GM18498 (cell line): Measurements from ENCODE around the gene OR10A4.
"Not testable (repeated sequence)": the region's sequence is repeated elsewhere in the genome, so short reads cannot be mapped to it uniquely, and the experiment has no call there.

ENCODE experiments used
- ATAC-seq: cut with Tn5 transposase; IDR thresholded peaks from one replicate; pipeline ENCODE4 v1.9.1; 2021; ENCODE audit warnings: mild to moderate bottlenecking, moderate library complexity; ENCODE audit not compliant: unreplicated experiment

OR10A4 gene, protein sequence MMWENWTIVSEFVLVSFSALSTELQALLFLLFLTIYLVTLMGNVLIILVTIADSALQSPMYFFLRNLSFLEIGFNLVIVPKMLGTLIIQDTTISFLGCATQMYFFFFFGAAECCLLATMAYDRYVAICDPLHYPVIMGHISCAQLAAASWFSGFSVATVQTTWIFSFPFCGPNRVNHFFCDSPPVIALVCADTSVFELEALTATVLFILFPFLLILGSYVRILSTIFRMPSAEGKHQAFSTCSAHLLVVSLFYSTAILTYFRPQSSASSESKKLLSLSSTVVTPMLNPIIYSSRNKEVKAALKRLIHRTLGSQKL

DNA sequence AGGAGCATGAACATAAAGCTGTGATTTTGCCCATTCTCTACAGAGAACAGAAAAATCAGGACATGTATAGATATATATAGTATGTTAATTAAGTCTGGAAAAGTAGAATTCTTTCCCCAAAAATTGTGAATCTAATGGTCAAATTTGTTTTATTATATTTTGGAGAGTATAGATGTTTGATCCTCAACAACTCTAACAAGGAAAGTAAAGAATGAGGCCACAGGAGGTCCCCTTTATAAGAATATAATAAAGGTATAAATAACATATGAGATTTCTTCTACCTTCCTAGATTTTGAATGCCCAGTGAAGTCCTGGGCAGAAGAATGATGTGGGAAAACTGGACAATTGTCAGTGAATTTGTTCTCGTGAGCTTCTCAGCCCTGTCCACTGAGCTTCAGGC, at the start of gene OR10A4:
OR10A4 (plus strand) TSS at position 301 of the 400 bp plus-strand sequence; CDS start at position 324, 23 bp downstream.
- no peak for ATAC-seq

DNA sequence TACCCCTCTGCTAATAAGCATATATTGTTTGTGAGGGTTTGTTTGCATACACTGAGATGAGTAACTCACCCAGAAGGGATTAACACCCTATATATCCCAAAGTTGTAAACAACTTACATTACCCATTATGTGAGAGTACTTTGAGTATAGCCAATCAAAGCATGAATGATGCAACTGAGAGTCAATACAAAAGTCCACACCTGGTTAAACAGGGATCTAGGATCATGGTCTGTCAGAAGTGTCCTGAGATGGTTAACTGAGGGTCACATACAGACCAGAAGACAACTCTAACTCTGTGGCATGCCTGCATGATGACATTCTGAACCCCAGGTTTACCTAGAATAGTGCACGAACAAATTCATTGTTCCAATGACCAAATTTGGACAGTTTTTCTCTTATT, 48.3 kb upstream of the OR10A4 start:
- no peak for ATAC-seq

DNA sequence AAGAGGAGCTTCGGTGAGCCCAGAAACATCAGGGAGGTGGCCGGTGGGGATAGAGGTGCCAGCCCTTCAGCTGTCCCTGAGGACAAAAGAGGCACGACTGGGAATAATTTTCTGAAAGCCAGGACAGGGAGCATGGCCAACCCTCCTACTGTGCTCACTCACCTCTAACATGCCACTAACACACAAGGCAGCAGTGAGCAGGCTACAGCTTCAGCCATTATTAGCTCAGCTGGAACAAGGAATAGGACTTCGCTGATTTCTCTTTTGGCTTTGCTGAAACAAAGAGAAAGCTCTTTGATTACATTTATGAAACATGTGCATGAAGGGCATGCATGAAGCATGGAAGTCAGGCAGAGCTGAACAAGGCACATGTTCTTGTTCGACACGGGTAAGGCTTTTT, 43.1 kb upstream of the OR10A4 start:
- ATAC-seq = no peak

DNA sequence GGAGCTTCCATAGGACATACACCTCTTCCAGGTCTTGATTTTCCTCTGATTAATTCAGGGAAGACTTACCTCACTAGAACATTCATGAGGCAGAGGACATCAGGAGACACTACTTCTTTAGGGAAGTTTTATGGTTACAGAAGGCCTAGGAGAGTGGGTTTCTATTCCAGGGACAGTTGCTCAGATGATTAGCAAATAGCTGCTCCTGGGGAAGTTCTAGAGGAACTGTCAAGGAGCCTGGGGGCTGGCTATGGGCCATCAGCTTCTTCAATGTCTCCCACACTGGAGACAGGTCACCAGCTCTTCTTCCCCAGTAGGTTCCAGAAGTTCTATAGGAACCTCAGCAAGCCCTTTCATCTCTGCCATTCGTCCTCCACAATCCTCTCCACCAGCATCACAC, 42.4 kb upstream of the OR10A4 start:
- ATAC-seq = no peak

DNA sequence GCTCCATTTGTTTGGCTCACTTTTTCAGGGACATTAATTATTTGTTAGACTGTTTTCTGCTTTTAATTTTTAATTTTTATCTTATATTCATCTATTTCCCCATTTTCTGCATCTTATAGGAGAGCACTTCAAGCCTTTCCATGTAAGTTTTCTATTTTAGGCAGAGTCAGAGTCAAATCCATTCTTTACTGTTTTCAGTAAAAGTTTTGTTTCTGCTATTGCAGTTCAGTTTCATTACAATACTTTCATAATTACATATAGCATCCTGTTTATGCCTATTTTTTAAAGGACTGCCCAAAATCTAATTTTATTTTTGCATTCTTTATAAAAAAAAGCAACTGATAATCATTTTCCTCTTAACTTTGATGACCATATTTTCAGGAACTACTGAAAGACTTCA, 34.7 kb upstream of the OR10A4 start:
- ATAC-seq = no peak

DNA sequence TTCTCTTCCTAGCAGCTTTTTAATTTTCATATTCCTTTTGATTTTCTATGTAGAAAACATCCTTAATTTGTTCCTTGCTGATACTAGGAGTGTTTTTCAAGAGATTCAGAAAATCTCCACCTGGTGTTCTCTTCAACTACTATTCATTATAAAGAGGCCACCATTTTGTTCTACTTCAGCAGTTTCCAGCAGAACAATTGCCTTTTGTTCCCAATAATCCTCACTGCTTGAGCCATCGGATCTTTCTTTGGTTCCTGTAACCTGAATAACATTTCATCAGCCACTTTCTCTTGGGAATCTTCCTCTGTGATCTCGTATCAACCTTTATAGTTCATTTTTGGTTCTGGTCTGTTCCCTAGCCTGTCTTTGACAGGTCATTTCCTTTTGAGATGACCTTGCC, 32.8 kb upstream of the OR10A4 start:
- ATAC-seq = no peak

DNA sequence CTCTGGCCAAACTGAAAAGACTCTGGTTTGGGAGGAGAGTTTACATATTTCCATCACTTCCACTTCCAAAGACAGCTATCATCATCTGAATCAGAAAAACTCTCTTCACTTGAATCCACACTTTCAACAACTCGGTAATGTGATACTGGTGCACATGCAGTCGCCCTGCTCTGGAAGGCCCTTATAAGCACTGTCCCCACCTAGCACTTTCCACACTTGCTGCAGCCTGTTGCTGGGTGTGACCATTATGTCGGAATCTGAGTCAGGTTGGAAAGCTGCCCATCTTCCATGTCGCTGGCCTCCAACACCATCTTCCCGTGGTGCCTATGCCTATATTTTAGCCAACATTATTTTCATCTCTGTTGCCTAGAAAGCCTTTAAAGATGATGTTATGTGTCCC, 32.1 kb upstream of the OR10A4 start:
- ATAC-seq = no peak

DNA sequence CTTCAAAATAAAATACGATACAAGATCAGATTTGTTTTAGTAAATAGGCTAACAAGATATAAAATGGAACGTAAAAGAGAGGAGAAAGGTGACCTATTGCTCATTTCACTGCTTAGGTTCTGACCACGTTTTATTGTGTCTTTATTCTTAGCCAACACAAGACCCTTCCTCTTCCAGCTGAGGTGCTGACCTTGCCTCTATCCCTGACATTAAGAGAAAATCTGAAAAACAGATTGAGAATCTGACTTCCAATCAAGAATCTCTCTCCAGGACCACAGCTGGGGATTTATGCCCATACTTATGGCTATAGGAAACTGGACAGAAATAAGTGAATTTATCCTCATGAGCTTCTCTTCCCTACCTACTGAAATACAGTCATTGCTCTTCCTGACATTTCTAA, 31.0 kb upstream of the OR10A4 start, which contains the start of gene OR10A5:
OR10A5 (plus strand) TSS at position 301 of the 400 bp plus-strand sequence; CDS start at position 301, 0 bp downstream.
- no peak for ATAC-seq

DNA sequence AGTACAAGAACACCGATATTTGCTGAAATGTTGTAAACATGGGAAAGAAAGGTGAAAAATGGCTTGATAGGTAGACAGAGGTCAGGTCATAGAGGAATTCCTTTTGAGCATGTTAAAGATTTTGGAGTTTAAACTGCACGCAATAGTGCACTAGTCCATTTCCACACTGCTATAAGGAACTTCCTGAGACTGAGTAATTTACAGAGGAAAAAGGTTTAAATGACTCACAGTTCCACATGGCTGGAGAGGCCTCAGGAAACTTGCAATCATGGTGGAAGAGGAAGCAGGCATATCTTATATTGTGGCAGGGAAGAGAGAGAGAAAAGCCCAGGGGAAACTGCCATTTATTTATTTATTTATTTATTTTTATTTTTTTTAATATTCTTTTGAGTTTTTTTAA, 25.9 kb upstream of the OR10A4 start:
- no peak for ATAC-seq

DNA sequence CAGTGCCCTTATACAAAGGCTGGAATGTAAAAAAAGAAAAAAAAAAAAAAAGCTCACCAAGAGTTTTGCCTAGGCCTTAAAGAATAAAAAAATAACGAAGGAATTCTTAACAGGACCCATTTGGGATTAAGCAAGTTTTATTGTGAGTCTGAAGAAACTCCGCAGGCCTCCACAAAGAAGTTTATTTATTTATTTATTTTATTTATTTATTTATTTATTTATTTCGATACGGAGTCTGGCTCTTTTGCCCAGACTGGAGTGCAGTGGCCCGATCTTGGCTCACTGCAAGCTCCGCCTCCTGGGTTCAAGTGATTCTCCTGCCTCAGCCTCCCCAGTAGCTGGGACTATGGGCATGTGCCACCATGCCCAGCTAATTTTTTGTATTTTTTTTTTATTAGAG, 21.6 kb upstream of the OR10A4 start:
- ATAC-seq = not testable (repeated sequence)

DNA sequence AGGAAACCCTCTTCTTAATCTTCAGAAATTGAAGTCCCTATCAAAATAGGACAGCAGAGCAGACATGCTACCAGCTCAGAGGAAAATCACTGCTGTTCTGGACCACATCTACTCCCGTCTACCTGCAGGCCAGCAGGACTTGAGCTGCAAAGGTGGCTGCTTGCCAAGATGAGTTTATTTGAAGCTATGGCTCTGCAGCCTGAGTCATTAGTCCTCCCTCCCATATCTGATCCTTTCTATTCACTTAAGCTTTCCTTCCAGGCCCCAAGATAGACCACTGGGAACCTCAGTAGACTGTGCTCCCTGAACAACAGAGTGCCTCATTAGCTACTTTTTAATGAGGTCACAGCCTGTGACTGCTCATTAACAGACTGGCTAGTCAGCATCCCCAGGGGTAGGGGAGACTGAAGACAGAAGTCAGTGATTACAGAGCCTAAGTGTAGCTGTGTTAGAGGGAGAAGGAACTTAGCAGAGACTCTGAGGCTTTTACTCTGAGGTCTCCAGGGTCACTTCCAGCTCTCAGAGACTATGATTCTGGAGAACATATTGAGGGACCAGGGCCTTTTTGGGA, 20.4 kb upstream of the OR10A4 start:
- no peak for ATAC-seq

DNA sequence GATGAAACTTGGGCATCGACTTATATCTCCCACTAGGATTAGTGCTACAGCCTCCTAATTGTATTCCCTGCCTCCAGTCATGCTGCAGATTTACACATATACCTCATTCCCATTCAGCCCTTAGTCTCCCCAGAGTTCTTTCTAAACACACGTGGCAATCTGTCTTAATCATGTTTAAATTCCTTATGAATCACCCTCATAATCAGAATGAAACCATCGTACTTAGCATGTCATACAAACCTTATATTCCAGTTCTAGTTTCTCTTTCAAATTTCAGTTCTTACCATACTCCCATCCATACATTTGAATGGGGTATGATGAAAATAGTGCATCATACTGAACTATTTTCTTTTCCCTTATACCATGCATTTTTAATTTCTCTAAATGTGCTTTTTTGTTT, 19.6 kb upstream of the OR10A4 start:
- no peak for ATAC-seq

DNA sequence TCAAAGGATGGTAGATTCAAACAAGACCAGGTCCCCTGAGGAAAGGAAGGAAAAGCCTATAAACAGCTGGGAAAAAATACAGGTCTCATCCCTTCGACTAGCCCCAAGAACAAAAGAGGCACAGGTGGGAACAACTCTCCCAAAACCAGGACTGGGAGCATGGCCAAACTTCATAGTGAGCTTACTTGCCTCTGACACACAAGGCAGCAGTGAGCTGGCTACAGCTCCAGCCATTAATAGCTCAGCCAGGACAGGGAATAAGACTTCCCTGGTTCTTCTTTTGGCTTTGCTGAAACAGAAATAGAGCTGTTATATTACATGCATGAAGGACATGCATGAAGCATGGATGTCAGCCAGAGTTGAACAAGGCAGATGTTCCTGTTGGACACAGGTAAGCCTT, 13.5 kb upstream of the OR10A4 start, which contains the start of gene OR10A2:
OR10A2 (plus strand) TSS at position 97 of the 400 bp plus-strand sequence. CDS start 6,698 bp downstream, outside the sequence.
- ATAC-seq = no peak

DNA sequence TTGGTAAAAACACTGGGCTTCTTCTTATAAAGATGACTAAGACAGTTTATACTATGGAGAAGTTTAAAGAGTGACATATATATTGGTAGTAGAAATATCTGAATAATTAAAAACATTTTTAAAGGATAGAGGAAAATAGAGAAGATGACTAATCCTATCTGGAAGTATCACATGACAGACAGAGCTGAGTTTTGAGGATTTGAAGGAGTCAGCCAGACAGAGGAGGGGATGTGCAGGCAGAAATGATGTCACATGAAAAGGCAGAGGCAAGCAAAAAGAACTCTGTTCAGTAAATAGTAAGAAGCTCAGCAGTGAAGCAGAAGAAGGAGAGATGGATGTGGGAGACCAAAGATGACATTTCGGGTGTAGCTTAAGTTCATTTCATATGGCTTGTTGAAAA, 12.0 kb upstream of the OR10A4 start:
- no peak for ATAC-seq

DNA sequence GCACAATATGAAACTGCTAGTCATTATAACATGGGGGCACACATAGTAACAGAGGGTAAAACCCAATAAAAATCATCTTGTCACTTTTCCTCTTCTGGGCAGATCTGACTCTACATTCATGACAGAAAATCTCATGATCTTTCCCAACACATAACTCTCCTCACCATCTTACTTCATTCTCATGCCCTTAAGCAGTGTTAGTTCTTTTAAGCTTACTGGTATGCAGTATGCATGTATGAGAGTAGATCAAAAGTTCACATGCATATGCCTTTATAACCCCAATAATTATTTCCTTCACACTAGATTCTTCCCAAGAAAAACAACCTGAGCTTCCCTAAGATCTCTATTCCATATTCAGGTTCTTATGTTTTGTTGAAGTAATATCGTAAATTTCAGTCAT, 5.1 kb upstream of the OR10A4 start:
- no peak for ATAC-seq

DNA sequence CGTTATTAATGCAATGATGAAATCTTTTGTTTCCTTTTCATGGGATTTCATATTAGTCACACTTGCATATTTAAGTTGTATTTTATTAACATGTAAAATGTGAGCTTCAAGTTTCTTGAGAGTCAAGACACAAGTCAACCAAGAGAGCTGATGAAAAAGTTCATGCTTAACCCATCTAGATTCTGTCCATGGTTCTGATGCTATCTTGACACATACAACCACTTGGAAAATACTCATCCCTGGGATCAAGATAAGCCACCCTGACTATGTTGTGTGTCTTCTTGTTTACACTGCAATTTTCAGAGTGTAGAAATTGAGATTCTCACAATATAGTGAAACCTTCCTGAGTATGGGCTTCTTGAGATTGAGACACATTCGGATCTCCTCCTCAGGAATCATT, 664 bp upstream of the OR10A4 start:
- no peak for ATAC-seq

DNA sequence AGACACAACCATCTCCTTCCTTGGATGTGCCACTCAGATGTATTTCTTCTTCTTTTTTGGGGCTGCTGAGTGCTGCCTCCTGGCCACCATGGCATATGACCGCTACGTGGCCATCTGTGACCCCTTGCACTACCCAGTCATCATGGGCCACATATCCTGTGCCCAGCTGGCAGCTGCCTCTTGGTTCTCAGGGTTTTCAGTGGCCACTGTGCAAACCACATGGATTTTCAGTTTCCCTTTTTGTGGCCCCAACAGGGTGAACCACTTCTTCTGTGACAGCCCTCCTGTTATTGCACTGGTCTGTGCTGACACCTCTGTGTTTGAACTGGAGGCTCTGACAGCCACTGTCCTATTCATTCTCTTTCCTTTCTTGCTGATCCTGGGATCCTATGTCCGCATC, 489 bp downstream of the OR10A4 start:
- ATAC-seq = no peak

DNA sequence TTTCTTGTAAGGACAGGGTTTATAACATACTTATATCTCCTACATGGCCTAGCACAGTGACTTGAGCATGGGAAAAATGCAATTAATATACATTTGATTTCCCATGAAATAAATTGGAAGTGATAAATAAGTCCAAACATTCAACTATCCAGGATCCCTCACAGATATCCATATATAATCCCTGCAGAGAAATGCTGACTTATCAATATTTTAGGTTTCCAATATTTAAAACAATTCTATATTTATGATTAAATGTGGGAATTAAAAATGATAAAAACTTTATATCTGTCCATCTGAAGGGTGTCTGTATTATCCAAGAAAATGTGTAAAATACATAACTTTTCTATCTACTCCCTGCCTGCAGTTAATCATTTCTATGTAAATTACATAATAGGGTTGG, 6.3 kb downstream of the OR10A4 start:
- ATAC-seq = no peak

DNA sequence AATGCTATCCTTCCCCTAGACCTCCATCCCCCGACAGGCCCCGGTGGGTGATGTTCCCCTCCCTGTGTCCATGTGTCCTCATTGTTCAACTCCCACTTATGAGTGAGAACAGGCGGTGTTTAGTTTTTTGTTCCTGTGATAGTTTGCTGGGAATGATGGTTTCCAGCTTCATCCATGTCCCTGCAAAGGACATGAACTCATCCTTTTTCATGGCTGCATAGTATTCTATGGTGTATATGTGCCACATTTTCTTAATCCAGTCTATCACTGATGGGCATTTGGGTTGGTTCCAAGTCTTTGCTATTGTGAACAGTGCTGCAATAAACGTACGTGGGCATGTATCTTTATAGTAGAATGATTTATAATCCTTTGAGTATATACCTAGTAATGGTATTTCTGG, 11.3 kb downstream of the OR10A4 start:
- not testable (repeated sequence) for ATAC-seq

DNA sequence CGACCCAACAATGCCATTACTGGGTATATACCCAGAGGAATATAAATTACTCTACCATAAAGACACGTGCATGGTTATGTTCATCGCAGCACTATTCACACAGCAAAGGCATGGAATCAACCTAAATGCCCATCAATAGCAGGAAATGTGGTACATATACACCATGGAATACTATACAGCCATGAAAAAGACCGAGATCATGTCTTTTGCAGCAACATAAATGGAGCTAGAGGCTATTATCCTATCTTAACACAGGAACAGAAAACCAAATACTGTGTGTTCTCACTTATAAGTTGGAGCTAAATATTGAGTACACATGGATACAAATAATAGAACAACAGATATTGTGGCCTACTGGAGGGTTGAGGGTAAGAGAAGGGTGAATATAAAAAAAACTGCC, 12.4 kb downstream of the OR10A4 start:
- ATAC-seq = no peak

DNA sequence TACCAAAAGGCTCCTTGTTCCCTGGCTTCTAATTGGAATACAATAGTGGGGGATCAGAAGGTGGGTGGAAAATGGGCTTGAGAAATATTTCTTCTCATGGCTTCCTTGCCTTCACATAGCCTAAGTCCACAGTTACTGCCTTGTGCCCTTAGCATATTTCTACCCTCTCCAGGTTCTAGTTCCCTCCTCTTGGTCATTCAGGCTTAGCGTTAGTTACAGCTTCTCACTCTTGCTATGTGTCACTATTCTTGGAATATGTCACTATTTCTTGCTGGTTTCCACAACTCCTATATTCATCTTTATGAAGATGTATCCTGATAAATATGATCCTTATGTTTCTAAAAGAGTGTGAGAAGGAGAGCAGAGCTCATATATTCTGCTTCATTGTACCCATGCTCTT, 13.4 kb downstream of the OR10A4 start:
- no peak for ATAC-seq

DNA sequence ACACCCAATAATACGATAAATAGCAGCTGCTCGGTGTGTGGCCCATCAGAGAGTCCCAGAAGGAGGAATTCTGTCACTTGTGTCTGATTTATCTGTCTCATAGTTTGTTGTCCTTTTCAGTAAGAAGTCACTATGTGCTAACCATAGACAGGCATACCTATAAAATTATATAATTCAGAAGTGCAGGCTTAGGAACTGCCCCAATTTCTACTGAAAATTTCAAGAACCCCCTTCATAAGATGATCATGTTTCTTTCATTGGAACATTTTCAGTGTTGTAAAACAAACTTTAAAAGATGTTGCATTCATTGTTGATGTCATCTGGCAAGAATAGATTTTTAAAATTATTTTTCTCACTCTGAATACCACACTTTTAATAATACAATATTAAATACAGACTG, 16.0 kb downstream of the OR10A4 start, which contains the start of gene OR2D2:
OR2D2 (minus strand) TSS at position 101 of the 400 bp plus-strand sequence; CDS start at position 101, 0 bp downstream.
- no peak for ATAC-seq
